ENCODE results near the gene MAGI2.
A peak's percentile ranks its signal among the peaks of the same experiment; 100 is the strongest.

The MAGI2 gene

DNA sequence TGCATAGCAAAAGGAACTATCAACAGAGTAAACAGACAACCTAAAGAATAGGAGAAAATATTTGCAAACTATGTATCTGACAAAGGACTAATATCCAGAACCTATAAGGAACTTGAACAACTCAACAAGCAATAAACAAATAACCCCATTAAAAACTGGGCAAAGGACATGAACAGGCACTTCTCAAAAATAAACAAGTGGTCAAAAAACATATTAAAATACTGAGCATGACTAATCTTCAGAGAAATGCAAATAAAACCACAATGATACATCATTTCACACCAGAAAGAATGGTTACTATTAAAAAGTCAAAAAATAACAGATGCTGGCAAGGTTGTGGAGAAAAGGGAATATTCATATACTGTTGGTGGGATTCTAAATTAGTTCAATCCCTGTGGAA, 17.1 kb downstream of the MAGI2 start:
- H3K9me3 ChIP-seq (ENCODE audit: severe bottlenecking), result no peaks in the 10 kb centered on the region
- H3K4me1 ChIP-seq (ENCODE audit: insufficient read depth, poor library complexity, severe bottlenecking), result no peaks in the 10 kb centered on the region
- no peaks in the 10 kb centered on the region for H3K36me3 ChIP-seq (ENCODE audit: low read depth)
- H3K27me3 ChIP-seq (ENCODE audit: insufficient read depth, poor library complexity, severe bottlenecking), result no peaks in the 10 kb centered on the region
- no peak overlapping the region for H3K27ac ChIP-seq (ENCODE audit: poor library complexity, severe bottlenecking)
- no peak overlapping the region for H3K4me3 ChIP-seq (ENCODE audit: severe bottlenecking)
- DNase-seq (ENCODE audit: low spot score), result no peak
- TF ChIP-seq, protein P1, sequence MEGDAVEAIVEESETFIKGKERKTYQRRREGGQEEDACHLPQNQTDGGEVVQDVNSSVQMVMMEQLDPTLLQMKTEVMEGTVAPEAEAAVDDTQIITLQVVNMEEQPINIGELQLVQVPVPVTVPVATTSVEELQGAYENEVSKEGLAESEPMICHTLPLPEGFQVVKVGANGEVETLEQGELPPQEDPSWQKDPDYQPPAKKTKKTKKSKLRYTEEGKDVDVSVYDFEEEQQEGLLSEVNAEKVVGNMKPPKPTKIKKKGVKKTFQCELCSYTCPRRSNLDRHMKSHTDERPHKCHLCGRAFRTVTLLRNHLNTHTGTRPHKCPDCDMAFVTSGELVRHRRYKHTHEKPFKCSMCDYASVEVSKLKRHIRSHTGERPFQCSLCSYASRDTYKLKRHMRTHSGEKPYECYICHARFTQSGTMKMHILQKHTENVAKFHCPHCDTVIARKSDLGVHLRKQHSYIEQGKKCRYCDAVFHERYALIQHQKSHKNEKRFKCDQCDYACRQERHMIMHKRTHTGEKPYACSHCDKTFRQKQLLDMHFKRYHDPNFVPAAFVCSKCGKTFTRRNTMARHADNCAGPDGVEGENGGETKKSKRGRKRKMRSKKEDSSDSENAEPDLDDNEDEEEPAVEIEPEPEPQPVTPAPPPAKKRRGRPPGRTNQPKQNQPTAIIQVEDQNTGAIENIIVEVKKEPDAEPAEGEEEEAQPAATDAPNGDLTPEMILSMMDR (IDR thresholded peaks at IDR 0.05; ENCODE audit: poor library complexity, severe bottlenecking), result no peak
- ATAC-seq (ENCODE audit: low read depth), result no peak

DNA sequence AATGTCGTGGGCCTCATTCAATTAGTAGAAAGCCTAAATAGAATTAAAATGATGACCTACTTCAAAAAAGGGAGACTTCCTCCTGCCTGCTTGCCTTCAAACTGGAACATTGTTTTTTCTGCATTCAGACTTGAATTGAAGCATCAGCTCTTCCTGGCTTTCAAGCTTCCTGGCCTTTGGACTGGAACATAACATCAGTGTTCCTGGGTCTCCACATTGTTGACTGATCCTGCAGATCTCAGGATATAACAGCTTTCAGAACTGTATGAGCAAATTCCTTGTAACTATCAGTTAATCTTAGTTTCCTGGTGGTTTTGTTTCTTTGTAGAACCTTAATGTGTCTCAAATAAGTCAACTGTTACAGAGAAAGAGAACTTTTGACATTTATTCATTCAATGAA, 18.6 kb downstream of the MAGI2 start:
- ATAC-seq (ENCODE audit: low read depth) (no peak), DNase-seq (ENCODE audit: low spot score) (no peak)
- no peaks in the 10 kb centered on the region for H3K4me1 ChIP-seq (ENCODE audit: insufficient read depth, poor library complexity, severe bottlenecking)
- no peaks in the 10 kb centered on the region for H3K36me3 ChIP-seq (ENCODE audit: low read depth)
- no peaks in the 10 kb centered on the region for H3K9me3 ChIP-seq (ENCODE audit: severe bottlenecking)
- TF ChIP-seq, protein P1 (IDR thresholded peaks at IDR 0.05; ENCODE audit: poor library complexity, severe bottlenecking), result no peak
- H3K4me3 ChIP-seq (ENCODE audit: severe bottlenecking), result no peak overlapping the region
- no peak overlapping the region for H3K27ac ChIP-seq (ENCODE audit: poor library complexity, severe bottlenecking)
- no peaks in the 10 kb centered on the region for H3K27me3 ChIP-seq (ENCODE audit: insufficient read depth, poor library complexity, severe bottlenecking)

DNA sequence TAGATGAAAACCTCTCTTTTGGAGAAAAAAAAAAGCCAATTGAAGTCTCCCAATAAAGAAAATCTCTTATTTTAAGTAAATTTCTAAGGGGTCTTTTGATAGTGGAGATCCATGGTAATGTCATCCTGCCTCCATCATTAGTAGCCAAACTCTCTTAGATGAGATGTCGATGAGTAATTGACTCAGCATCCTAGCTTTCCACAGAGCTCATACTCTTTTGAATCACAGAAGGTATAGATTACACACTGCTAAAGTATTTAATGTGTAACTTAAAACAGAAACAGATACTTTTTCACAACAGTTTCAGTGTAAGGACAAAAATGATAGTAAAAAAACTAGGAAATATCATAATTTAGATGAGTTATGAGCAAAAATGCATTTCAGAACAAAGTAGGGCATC, 19.4 kb downstream of the MAGI2 start:
- Histone ChIP-seq H3K4me1 (ENCODE audit: insufficient read depth, poor library complexity, severe bottlenecking) (no peaks in the 10 kb centered on the region), H3K9me3 (ENCODE audit: severe bottlenecking) (no peaks in the 10 kb centered on the region), H3K27ac (ENCODE audit: poor library complexity, severe bottlenecking) (no peak overlapping the region), H3K27me3 (ENCODE audit: insufficient read depth, poor library complexity, severe bottlenecking) (no peaks in the 10 kb centered on the region), H3K4me3 (ENCODE audit: severe bottlenecking) (no peak overlapping the region), H3K36me3 (ENCODE audit: low read depth) (no peaks in the 10 kb centered on the region)
- TF ChIP-seq, protein P1 (IDR thresholded peaks at IDR 0.05; ENCODE audit: poor library complexity, severe bottlenecking), result no peak
- ATAC-seq (ENCODE audit: low read depth) (peak; percentile 74), DNase-seq (ENCODE audit: low spot score) (no peak)

DNA sequence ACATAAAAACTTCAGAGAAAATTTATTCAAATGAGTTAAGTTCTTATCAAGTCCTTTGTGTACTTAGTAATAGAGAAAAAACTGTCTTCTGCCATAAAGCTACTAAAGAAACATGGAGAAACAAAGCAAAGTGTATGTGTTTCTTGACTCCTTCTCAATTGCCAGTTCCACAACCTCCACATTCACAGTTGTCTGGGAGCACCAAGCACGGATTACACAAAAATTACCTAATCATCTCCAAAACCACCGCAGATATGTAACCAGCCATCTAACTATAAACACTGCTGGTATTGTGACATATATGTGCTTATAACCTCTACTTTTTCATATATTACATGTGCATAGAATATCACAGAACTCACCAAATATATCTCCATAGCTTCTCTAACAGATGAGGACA, 23.1 kb downstream of the MAGI2 start:
- no peaks in the 10 kb centered on the region for H3K9me3 ChIP-seq (ENCODE audit: severe bottlenecking)

DNA sequence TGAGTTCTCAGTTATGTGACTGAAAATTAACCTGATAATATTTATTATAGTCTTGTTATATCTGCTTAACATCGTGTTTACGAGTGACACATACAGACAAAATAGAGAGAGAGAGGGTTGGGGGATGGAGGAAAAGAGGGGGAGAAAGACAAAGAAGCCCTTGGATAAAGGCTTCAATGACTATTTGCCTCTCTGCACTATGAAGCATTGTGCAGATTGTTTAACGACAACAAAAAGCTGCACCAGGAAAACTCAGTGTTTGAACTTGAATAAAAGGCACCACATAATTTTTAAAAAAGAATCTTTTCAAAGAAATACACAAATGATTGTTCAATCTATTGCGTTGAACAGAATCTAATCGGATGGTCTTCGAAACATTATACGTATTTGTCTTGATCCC, 27.8 kb downstream of the MAGI2 start:
- H3K27me3 ChIP-seq (ENCODE audit: insufficient read depth, poor library complexity, severe bottlenecking), result no peaks in the 10 kb centered on the region
- DNase-seq (ENCODE audit: low spot score) (no peak), ATAC-seq (ENCODE audit: low read depth) (no peak)
- no peaks in the 10 kb centered on the region for H3K36me3 ChIP-seq (ENCODE audit: low read depth)
- H3K27ac ChIP-seq (ENCODE audit: poor library complexity, severe bottlenecking), result no peak overlapping the region
- H3K9me3 ChIP-seq (ENCODE audit: severe bottlenecking), result no peaks in the 10 kb centered on the region
- H3K4me1 ChIP-seq (ENCODE audit: insufficient read depth, poor library complexity, severe bottlenecking), result no peaks in the 10 kb centered on the region
- no peak overlapping the region for H3K4me3 ChIP-seq (ENCODE audit: severe bottlenecking)
- TF ChIP-seq, protein P1 (IDR thresholded peaks at IDR 0.05; ENCODE audit: poor library complexity, severe bottlenecking), result no peak

More for the DNA sequence above, 23.1 kb downstream of the MAGI2 start:
- no peak overlapping the region for H3K4me3 ChIP-seq (ENCODE audit: severe bottlenecking)
- H3K4me1 ChIP-seq (ENCODE audit: insufficient read depth, poor library complexity, severe bottlenecking), result no peaks in the 10 kb centered on the region
- TF ChIP-seq, protein P1 (IDR thresholded peaks at IDR 0.05; ENCODE audit: poor library complexity, severe bottlenecking), result no peak
- H3K27me3 ChIP-seq (ENCODE audit: insufficient read depth, poor library complexity, severe bottlenecking), result no peaks in the 10 kb centered on the region
- no peaks in the 10 kb centered on the region for H3K36me3 ChIP-seq (ENCODE audit: low read depth)
- DNase-seq (ENCODE audit: low spot score) (no peak), ATAC-seq (ENCODE audit: low read depth) (no peak)
- H3K27ac ChIP-seq (ENCODE audit: poor library complexity, severe bottlenecking), result no peak overlapping the region
